ENCODE measurements around the gene COL18A1.
"Not testable (repeated sequence)": the region's sequence is repeated elsewhere in the genome, so short reads cannot be mapped to it uniquely, and the experiment has no call there.

Gene COL18A1

GRCh38 chr21:45530423-45531113 is 125.6 kb downstream of the COL18A1 start:
- TF ChIP-seq CTCF (IDR thresholded peaks at IDR 0.05; ENCODE audit: low read depth, low read length), result no peak
- DNase-seq (ENCODE audit: extremely low read depth, low read depth), result no peak

- DNase-seq (ENCODE audit: extremely low read depth, low read depth), result not testable (repeated sequence)
These were observed 126.1 kb downstream of the COL18A1 start for GRCh38 chr21:45531114-45531392.

- no peak for DNase-seq (ENCODE audit: extremely low read depth, low read depth)
- no peak for TF ChIP-seq CTCF (IDR thresholded peaks at IDR 0.05; ENCODE audit: low read depth, low read length)
These were observed 126.6 kb downstream of the COL18A1 start for GRCh38 chr21:45531393-45532215.

GRCh38 chr21:45532826-45533360 is 127.9 kb downstream of the COL18A1 start:
- DNase-seq (ENCODE audit: extremely low read depth, low read depth), result no peak
- TF ChIP-seq CTCF (IDR thresholded peaks at IDR 0.05; ENCODE audit: low read depth, low read length), result no peak

- DNase-seq (ENCODE audit: extremely low read depth, low read depth), result no peak
- no peak for TF ChIP-seq CTCF (IDR thresholded peaks at IDR 0.05; ENCODE audit: low read depth, low read length)
These were observed 128.4 kb downstream of the COL18A1 start for GRCh38 chr21:45533361-45533845.

- no peak for TF ChIP-seq CTCF (IDR thresholded peaks at IDR 0.05; ENCODE audit: low read depth, low read length)
- no peak for DNase-seq (ENCODE audit: extremely low read depth, low read depth)
These were observed 129.1 kb downstream of the COL18A1 start for GRCh38 chr21:45533846-45534635.

GRCh38 chr21:45534636-45535331 is 129.8 kb downstream of the COL18A1 start:
- no peak for DNase-seq (ENCODE audit: extremely low read depth, low read depth)
- no peak for TF ChIP-seq CTCF (IDR thresholded peaks at IDR 0.05; ENCODE audit: low read depth, low read length)
